Stimulated activated memory B cell treated with anti-CD40 and anti-IgM and Interleukin-4, amounts not matched to agents 10 μg/mL and 1 μg/mL and 100 μg/mL, for 72 hours (primary cell): Measurements from ENCODE around the gene MEMO1.
"Not testable (repeated sequence)": the region's sequence is repeated elsewhere in the genome, so short reads cannot be mapped to it uniquely, and the experiment has no call there.

Experiments used
- ATAC-seq: fragments of 150-1000 bp; cut with Tn5 transposase; 2 replicates; pipeline ENCODE4 v1.10.0; 2021
- H3K27ac Mint-ChIP-seq: one replicate; pipeline ENCODE4 v1.8.0; 2022; ENCODE audit warnings: mild to moderate bottlenecking, mixed read lengths
- H3K27me3 Mint-ChIP-seq: one replicate; pipeline ENCODE4 v1.8.0; 2022; ENCODE audit warnings: mixed read lengths
- H3K36me3 Mint-ChIP-seq: one replicate; pipeline ENCODE4 v1.8.0; 2022; ENCODE audit warnings: mixed read lengths
- H3K4me1 Mint-ChIP-seq: one replicate; pipeline ENCODE4 v1.8.0; 2022; ENCODE audit warnings: mixed read lengths
- H3K4me3 Mint-ChIP-seq: one replicate; pipeline ENCODE4 v1.8.0; 2022; ENCODE audit warnings: mild to moderate bottlenecking, moderate library complexity, mixed read lengths
- H3K9me3 Mint-ChIP-seq: one replicate; pipeline ENCODE4 v1.8.0; 2022; ENCODE audit warnings: mixed read lengths

Gene MEMO1

GRCh38 chr2:31922542-31923408 is 88.0 kb downstream of the MEMO1 start:
- Mint-ChIP-seq H3K4me3 (no peak overlapping the region), H3K36me3 (peaks cover 36% of the 10 kb centered on the region)
- no peak for ATAC-seq

GRCh38 chr2:31920962-31921361 is 89.8 kb downstream of the MEMO1 start:
- Mint-ChIP-seq H3K27me3 (no peaks in the 10 kb centered on the region), H3K9me3 (no peaks in the 10 kb centered on the region), H3K36me3 (peaks cover 41% of the 10 kb centered on the region), H3K4me1 (peaks cover 15% of the 10 kb centered on the region), H3K4me3 (no peak overlapping the region), H3K27ac (no peak overlapping the region)
- no peak for ATAC-seq

More at GRCh38 chr2:31922542-31923408, 88.0 kb downstream of the MEMO1 start:
- Mint-ChIP-seq H3K27me3 (no peaks in the 10 kb centered on the region), H3K4me1 (peaks cover 15% of the 10 kb centered on the region), H3K9me3 (no peaks in the 10 kb centered on the region), H3K27ac (peak overlapping the region; percentile 35)

DNA sequence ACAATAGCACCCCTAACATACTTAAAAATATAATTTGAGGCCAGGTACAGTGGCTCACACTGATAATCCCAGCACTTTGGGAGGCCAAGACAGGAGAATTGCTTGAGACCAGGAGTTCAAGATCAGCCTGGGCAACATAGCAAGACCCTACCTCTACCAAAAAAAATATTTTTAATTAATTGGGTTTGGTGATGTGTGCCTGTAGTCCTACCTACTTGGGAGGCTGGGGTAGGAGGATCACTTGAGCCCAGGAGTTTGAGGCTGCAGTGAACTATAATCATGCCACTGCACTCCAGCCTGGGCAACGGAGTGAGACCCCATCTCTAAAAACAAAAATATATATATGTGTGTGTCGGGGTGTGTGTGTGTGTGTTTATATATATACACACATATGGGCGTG is 91.3 kb downstream of the MEMO1 start:
- Mint-ChIP-seq H3K27me3 (no peaks in the 10 kb centered on the region), H3K4me1 (peaks cover 15% of the 10 kb centered on the region), H3K9me3 (no peaks in the 10 kb centered on the region), H3K36me3 (peaks cover 28% of the 10 kb centered on the region), H3K27ac (no peak overlapping the region), H3K4me3 (no peak overlapping the region)
- ATAC-seq = no peak

DNA sequence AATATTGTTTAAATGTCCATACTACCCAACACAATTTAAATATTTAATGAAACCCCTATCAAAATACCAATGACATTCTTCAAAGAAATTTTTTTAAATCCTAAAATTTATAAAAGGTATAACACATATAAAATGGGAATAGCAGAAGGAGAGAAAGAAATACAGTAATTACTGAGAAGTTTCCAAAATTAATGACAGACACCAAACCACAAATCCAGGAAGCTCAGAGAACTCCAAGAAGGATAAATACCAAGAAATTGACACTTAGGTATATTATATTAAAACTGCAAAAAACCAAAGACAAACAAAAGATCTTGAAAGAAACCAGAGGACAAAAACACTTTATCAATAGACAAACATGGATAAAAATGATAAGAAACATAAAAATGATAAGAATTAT is 101.1 kb downstream of the MEMO1 start:
- peak overlapping the region; percentile 72 for H3K27ac Mint-ChIP-seq
- H3K9me3 Mint-ChIP-seq = no peaks in the 10 kb centered on the region
- H3K27me3 Mint-ChIP-seq = no peaks in the 10 kb centered on the region
- H3K4me3 Mint-ChIP-seq = no peak overlapping the region
- ATAC-seq = no peak
- peaks cover 63% of the 10 kb centered on the region for H3K36me3 Mint-ChIP-seq
- peaks cover 18% of the 10 kb centered on the region for H3K4me1 Mint-ChIP-seq

DNA sequence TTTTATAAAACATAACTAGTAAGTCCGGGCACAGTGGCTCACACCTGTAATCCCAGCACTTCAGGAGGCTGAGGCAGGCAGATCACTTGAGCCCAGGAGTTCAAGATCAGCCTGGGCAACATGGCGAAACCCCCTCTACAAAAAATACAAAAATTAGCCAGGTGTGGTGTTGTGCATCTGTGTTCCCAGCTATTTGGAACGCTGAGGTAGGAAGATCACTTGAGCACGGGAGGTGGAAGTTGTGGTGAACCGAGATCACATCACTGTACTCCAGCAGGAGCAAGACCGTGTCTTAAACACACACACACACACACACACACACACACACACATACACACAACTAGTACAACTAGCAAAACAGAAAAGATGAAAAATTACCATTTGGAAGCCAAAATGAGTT is 103.3 kb downstream of the MEMO1 start:
- ATAC-seq, H3K4me3 Mint-ChIP-seq, H3K27ac Mint-ChIP-seq, H3K27me3 Mint-ChIP-seq, H3K9me3 Mint-ChIP-seq: not testable (repeated sequence)
- peaks cover 74% of the 10 kb centered on the region for H3K36me3 Mint-ChIP-seq
- H3K4me1 Mint-ChIP-seq = peaks cover 28% of the 10 kb centered on the region

- Mint-ChIP-seq H3K27me3 (no peaks in the 10 kb centered on the region), H3K4me1 (peaks cover 15% of the 10 kb centered on the region), H3K4me3 (no peak overlapping the region), H3K27ac (peak overlapping the region; percentile 69), H3K36me3 (peaks cover 82% of the 10 kb centered on the region), H3K9me3 (peaks cover 6% of the 10 kb centered on the region)
- no peak for ATAC-seq
Measured at GRCh38 chr2:31903109-31903780, 107.6 kb downstream of the MEMO1 start.

DNA sequence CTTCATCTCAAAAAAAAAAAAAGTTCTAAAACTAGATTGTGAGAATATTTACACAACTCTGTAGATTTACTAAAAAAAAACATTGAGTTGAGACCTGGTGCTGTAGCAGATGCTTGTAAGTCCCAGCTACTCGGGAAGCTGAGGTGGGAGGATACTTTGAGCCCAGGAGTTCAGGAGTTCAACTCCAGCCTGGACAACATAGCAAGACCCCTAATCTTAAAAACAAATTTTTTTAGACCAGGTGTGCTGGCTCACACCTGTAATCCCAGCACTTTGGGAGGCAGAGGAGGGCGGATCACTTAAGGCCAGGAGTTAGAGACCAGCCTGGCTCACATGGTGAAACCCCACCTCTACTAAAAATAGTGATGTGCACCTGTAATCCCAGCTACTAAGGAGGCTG is 108.9 kb downstream of the MEMO1 start:
- ATAC-seq = no peak
- Mint-ChIP-seq H3K4me1 (peaks cover 16% of the 10 kb centered on the region), H3K27ac (no peak overlapping the region), H3K4me3 (no peak overlapping the region), H3K27me3 (no peaks in the 10 kb centered on the region), H3K36me3 (peaks cover 88% of the 10 kb centered on the region), H3K9me3 (peaks cover 11% of the 10 kb centered on the region)

GRCh38 chr2:31900156-31900555 is 110.7 kb downstream of the MEMO1 start:
- H3K27ac Mint-ChIP-seq, H3K4me3 Mint-ChIP-seq, H3K27me3 Mint-ChIP-seq, ATAC-seq: not testable (repeated sequence)
- peaks cover 81% of the 10 kb centered on the region for H3K36me3 Mint-ChIP-seq
- peaks cover 16% of the 10 kb centered on the region for H3K4me1 Mint-ChIP-seq
- peaks cover 11% of the 10 kb centered on the region for H3K9me3 Mint-ChIP-seq

DNA sequence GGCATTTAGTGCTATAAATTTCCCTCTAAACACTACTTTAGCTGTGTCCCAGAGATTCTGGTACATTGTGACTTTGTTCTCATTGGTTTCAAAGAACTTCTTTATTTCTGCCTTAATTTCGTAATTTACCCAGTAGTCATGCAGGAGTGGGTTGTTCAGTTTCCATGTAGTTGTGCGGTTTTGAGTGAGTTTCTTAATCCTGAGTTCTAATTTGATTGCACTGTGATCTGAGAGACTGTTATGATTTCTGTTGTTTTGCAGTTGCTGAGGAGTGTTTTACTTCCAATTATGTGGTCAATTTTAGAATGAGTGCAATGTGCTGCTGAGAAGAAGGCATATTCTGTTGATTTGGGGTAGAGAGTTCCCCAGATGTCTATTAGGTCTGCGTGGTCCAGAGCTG is 112.5 kb downstream of the MEMO1 start:
- not testable (repeated sequence) for ATAC-seq, H3K4me3 Mint-ChIP-seq, H3K27ac Mint-ChIP-seq, H3K27me3 Mint-ChIP-seq
- Mint-ChIP-seq H3K9me3 (peaks cover 11% of the 10 kb centered on the region), H3K36me3 (peaks cover 80% of the 10 kb centered on the region), H3K4me1 (peaks cover 18% of the 10 kb centered on the region)

DNA sequence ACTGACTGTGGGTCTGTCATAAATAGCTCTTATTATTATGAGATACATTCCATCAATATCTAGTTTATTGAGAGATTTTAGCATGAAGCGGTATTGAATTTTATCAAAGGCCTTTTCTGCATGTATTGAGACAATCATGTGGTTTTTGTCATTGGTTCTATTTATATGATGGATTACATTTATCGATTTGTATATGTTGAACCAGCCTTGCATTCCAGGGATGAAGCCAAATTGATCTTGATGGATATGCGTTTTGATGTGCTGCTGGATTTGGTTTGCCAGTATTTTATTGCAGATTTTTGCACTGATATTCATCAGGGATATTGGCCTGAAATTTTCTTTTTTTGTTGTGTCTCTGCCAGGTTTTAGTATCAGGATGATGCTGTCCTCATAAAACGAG is 113.5 kb downstream of the MEMO1 start:
- Mint-ChIP-seq H3K9me3 (peaks cover 11% of the 10 kb centered on the region), H3K4me1 (peaks cover 14% of the 10 kb centered on the region), H3K36me3 (peaks cover 73% of the 10 kb centered on the region)
- not testable (repeated sequence) for ATAC-seq, H3K27me3 Mint-ChIP-seq, H3K4me3 Mint-ChIP-seq, H3K27ac Mint-ChIP-seq

- Mint-ChIP-seq H3K36me3 (peaks cover 72% of the 10 kb centered on the region), H3K9me3 (peaks cover 11% of the 10 kb centered on the region), H3K27ac (no peak overlapping the region), H3K27me3 (no peaks in the 10 kb centered on the region), H3K4me3 (no peak overlapping the region), H3K4me1 (peaks cover 14% of the 10 kb centered on the region)
- no peak for ATAC-seq
Measured at GRCh38 chr2:31896293-31896692, 114.5 kb downstream of the MEMO1 start.

DNA sequence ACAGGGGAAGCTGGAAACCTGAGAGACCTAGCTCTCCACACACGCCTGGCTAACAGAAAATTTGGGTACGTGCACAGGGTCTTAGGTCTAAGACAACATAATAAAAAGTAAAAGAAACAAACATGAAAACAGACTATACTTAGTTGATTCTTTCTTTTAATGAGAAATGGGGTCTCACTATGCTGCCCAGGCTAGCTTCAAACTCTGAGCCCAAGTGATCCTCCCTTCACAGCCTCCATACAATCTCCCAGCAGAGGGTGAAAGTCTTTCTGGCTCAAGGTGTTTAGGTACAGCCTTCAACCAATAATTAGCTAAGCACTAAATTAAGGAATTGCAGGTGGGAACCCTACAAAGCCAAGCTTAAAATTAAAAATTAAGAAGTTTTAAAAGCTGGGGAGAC is 116.2 kb downstream of the MEMO1 start:
- H3K27me3 Mint-ChIP-seq = no peaks in the 10 kb centered on the region
- no peak for ATAC-seq
- H3K36me3 Mint-ChIP-seq = peaks cover 63% of the 10 kb centered on the region
- H3K27ac Mint-ChIP-seq = no peak overlapping the region
- peaks cover 8% of the 10 kb centered on the region for H3K9me3 Mint-ChIP-seq
- H3K4me1 Mint-ChIP-seq = peaks cover 14% of the 10 kb centered on the region
- no peak overlapping the region for H3K4me3 Mint-ChIP-seq

DNA sequence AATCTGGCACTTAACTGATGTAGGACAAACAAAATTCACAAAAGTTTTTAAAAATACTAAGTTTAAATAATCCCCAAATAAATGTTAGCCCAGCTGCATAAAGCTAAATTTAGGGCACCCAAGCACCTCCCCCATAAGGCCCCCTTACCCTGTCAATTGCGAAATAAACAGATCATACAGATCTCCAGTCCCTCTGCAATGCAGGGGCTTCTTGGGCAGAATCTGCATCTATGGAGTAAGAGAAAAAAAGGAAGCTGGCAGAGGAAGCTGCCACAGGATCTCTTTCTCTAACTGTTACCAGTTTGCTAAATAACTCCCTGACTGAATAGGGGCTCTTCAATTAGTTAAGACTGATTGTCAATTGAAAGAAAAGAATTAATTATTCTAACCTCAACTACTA is 117.7 kb downstream of the MEMO1 start:
- ATAC-seq = no peak
- Mint-ChIP-seq H3K4me1 (peaks cover 25% of the 10 kb centered on the region), H3K27ac (no peak overlapping the region), H3K27me3 (no peaks in the 10 kb centered on the region), H3K9me3 (peaks cover 4% of the 10 kb centered on the region), H3K36me3 (peaks cover 48% of the 10 kb centered on the region), H3K4me3 (no peak overlapping the region)

DNA sequence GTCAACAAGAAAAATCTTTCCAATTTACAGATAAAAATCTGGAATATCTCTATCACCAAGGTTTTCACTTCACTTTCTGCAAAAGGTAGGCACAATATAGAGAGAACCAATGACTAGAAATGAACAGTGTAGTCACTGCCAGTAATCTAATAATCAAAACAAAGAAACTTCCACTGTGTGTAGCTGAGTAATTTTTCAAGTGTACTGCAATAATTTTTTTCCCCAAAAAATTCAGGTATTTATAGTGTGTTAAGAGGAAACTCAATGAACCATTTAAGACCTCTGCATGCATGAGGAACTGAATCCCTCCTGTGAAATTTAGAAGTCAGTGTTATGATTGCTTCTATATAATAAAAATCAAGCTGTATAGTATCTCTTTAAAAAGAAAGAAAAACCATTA is 121.8 kb downstream of the MEMO1 start:
- Mint-ChIP-seq H3K4me1 (peaks cover 20% of the 10 kb centered on the region), H3K36me3 (peaks cover 20% of the 10 kb centered on the region), H3K27ac (no peak overlapping the region), H3K4me3 (no peak overlapping the region), H3K9me3 (no peaks in the 10 kb centered on the region), H3K27me3 (no peaks in the 10 kb centered on the region)
- ATAC-seq = no peak

DNA sequence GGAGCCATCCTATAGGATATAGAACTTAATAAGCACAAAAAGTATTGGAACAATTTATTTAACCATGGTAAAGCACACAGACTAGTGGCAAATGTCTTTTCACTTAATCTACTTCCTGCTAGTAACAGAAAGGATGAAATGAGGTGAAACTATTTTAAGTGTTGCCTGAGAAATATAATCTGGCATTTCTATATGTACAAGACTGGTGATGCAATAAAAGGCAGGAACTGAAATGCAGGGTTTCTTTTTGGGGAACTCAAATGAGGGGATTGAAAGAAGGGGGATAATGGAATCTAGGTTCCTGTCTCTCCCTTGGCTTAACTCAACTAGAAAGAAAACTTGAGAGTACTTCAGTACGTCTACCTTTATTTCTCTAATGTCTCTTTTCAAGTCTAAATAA is 122.3 kb downstream of the MEMO1 start:
- Mint-ChIP-seq H3K27me3 (no peaks in the 10 kb centered on the region), H3K27ac (no peak overlapping the region), H3K4me1 (peaks cover 15% of the 10 kb centered on the region), H3K4me3 (no peak overlapping the region), H3K9me3 (no peaks in the 10 kb centered on the region), H3K36me3 (peaks cover 15% of the 10 kb centered on the region)
- ATAC-seq = no peak

- no peaks in the 10 kb centered on the region for H3K27me3 Mint-ChIP-seq
- no peak overlapping the region for H3K27ac Mint-ChIP-seq
- H3K4me3 Mint-ChIP-seq = no peak overlapping the region
- H3K36me3 Mint-ChIP-seq = peaks cover 6% of the 10 kb centered on the region
- no peaks in the 10 kb centered on the region for H3K9me3 Mint-ChIP-seq
- peaks cover 14% of the 10 kb centered on the region for H3K4me1 Mint-ChIP-seq
- ATAC-seq = no peak
Measured at GRCh38 chr2:31886700-31887099, 124.1 kb downstream of the MEMO1 start.
